CD4-positive, CD25-positive, alpha-beta regulatory T cell (primary cell): ENCODE measurements around the gene SLC9A3. TPM values are rescaled to one million over a fixed set of nuclear protein-coding genes. Genes with fewer than 3 reads are reported as not detected.
"Not testable (repeated sequence)": the region's sequence is repeated elsewhere in the genome, so short reads cannot be mapped to it uniquely, and the experiment has no call there.

ENCODE experiments used
- ATAC-seq, 2 donors: fragments of 150-1000 bp; cut with Tn5 transposase; one replicate each; pipeline ENCODE4 v1.10.0; 2021; ENCODE audit warnings: low read depth in 2 of 2, moderate number of reproducible peaks in 2 of 2, moderate library complexity in 1 of 2
- DNase-seq, 3 donors: peaks; one replicate each; pipeline versions ENCODE4 v3.0.0 to v3.0.0-alpha.2; 2012 to 2022; ENCODE audit warnings: mixed read lengths in 1 of 3
- H3K27ac ChIP-seq: one replicate; pipeline ENCODE4 v1.7.0; 2013; ENCODE audit warnings: mild to moderate bottlenecking, low read length; ENCODE audit not compliant: insufficient read depth, poor library complexity, severe bottlenecking
- H3K27me3 ChIP-seq: one replicate; pipeline ENCODE4 v1.7.0; 2013; ENCODE audit warnings: low read length; ENCODE audit not compliant: control insufficient read depth, insufficient read depth
- H3K36me3 ChIP-seq: one replicate; pipeline ENCODE4 v1.7.0; 2013; ENCODE audit warnings: mild to moderate bottlenecking, low read length, moderate library complexity; ENCODE audit not compliant: control insufficient read depth, insufficient read depth
- H3K4me1 ChIP-seq: 2 replicates; pipeline ENCODE4 v1.7.0; 2013; ENCODE audit warnings: mild to moderate bottlenecking, low read length; ENCODE audit not compliant: insufficient read depth, control insufficient read depth, poor library complexity, severe bottlenecking
- H3K4me3 ChIP-seq: one replicate; pipeline ENCODE4 v1.7.0; 2013; ENCODE audit warnings: low read depth, mild to moderate bottlenecking, low read length, moderate library complexity
- H3K9me3 ChIP-seq, 2 experiments: 1 replicate in 1 of 2; 2 replicates in 1 of 2; pipeline ENCODE4 v1.7.0; 2013; ENCODE audit warnings: low read length in 2 of 2, mild to moderate bottlenecking in 1 of 2, moderate library complexity in 1 of 2; ENCODE audit not compliant: control insufficient read depth in 2 of 2
- H3K27ac Mint-ChIP-seq, 3 donors: one replicate each; pipeline ENCODE4 v1.8.0; 2020 to 2022; ENCODE audit warnings: mild to moderate bottlenecking in 3 of 3, mixed read lengths in 3 of 3, moderate library complexity in 2 of 3
- H3K27me3 Mint-ChIP-seq: one replicate; pipeline ENCODE4 v1.8.0; 2022; ENCODE audit warnings: mild to moderate bottlenecking, mixed read lengths
- H3K36me3 Mint-ChIP-seq: one replicate; pipeline ENCODE4 v1.8.0; 2020; ENCODE audit warnings: mixed read lengths
- H3K4me1 Mint-ChIP-seq, 4 donors: one replicate each; pipeline ENCODE4 v1.8.0; 2020 to 2022; ENCODE audit warnings: mixed read lengths in 4 of 4, mild to moderate bottlenecking in 1 of 4
- H3K4me3 Mint-ChIP-seq, 4 donors: one replicate each; pipeline ENCODE4 v1.8.0; 2020 to 2022; ENCODE audit warnings: mild to moderate bottlenecking in 4 of 4, mixed read lengths in 4 of 4, moderate library complexity in 3 of 4
- H3K9me3 Mint-ChIP-seq, 7 donors: one replicate each; pipeline ENCODE4 v1.8.0; 2020 to 2022; ENCODE audit warnings: mixed read lengths in 7 of 7, mild to moderate bottlenecking in 3 of 7, moderate library complexity in 2 of 7
- polyA plus RNA-seq, 4 donors: library from polyadenylated mRNA; unstranded; fragments of 300-500 nt; fragmentation: Illumina TruSeq; gene quantifications; one replicate each; pipeline ENCODE4 v1.2.3, GENCODE V29; 2021
- total RNA-seq: library from RNA; stranded (reverse); gene quantifications from one replicate; pipeline ENCODE4 v1.2.3, GENCODE V29; 2022

The SLC9A3 gene
- total and polyA plus RNA-seq, 5 donors from 2014 or later, result 2.0 to 3.1 (median 2.8) TPM

DNA sequence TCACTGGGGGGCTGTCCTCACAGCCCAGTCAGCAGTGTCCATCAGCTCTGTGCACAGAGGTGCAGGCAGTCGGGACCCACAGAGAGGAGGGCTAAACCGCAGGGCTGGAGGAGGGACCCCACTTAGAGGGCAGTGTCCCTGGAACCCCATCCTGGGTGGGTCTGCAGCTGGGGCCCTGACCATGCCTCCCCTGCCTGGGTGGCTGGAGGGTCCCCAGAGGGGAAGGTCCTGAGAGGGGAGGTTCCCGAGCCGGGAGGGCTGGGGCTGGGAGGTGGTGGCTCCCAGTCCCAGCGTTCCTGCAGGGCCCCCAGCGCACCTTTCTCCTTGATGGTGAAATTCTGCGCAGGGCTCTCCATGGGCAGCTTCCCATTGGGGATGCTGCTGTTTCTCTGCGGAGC is 48.5 kb downstream of the SLC9A3 start:
- ATAC-seq (no peak), DNase-seq (no peak)
- no peaks in the 10 kb centered on the region for H3K9me3 Mint-ChIP-seq
- H3K4me3 Mint-ChIP-seq, result peak overlapping the region in 2 of 4 donors; percentile 61 to 76
- H3K27ac ChIP-seq, result no peak overlapping the region
- H3K36me3 Mint-ChIP-seq, result no peaks in the 10 kb centered on the region
- no peaks in the 10 kb centered on the region for H3K27me3 ChIP-seq
- peaks cover 35% of the 10 kb centered on the region for H3K4me1 ChIP-seq
- no peaks in the 10 kb centered on the region for H3K9me3 ChIP-seq
- H3K27ac Mint-ChIP-seq, result no peak overlapping the region
- peaks cover 6% of the 10 kb centered on the region for H3K36me3 ChIP-seq
- peaks cover 0 to 20% (median 7%) of the 10 kb centered on the region in 4 donors for H3K4me1 Mint-ChIP-seq
- H3K27me3 Mint-ChIP-seq, result peaks cover 16% of the 10 kb centered on the region
- H3K4me3 ChIP-seq, result no peak overlapping the region

DNA sequence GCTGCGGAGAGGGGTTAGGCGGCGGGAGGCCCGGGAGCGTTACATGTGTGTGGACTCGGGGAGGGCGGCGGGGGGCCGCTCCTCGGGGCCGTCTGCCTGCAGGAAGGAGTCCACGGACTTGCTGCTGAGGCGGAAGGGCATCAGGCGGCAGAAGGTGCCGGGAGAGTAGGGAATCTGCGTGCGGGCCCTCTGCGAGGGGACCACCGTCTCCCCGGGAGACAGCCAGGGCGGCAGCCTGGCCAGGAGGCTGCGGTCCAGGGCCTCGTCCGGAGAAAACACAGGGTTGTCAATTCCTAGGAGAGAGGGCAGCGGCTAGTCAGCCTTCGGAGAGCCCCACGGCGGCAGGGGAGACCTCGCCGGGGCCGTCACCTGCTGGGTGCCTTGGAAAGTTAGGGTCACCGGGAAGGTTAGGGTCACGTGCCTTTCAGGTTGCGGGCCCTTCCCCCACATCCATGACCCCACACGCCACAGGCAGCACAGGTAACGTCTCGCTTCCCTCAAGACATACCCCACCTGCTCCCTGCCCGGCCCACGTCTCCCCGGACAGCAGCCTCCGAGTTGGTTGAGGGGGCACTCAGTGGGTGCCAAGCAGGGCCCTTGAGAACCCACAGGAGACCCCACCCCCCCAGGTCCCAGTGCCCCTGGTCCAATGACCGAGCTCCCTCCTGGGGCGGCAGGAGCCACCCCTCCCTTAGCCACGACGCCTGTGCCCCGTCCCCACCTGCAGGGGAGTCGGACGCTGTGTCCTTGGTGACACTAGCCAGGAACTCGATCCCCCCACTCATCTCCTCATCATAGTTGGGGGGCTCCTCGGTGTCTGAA is 49.2 kb downstream of the SLC9A3 start:
- Mint-ChIP-seq H3K9me3 (no peaks in the 10 kb centered on the region), H3K27me3 (peaks cover 16% of the 10 kb centered on the region), H3K4me1 (peaks cover 0 to 24% (median 10%) of the 10 kb centered on the region in 4 donors), H3K27ac (no peak overlapping the region), H3K36me3 (no peaks in the 10 kb centered on the region), H3K4me3 (peak overlapping the region; percentile 70 to 89 (median 77))
- Histone ChIP-seq H3K4me3 (no peak overlapping the region), H3K9me3 (no peaks in the 10 kb centered on the region), H3K4me1 (peaks cover 35% of the 10 kb centered on the region), H3K27me3 (no peaks in the 10 kb centered on the region), H3K27ac (no peak overlapping the region), H3K36me3 (peaks cover 7% of the 10 kb centered on the region)
- ATAC-seq, result no peak
- DNase-seq, result peak in 1 of 3 donors; percentile 37

- not testable (repeated sequence) for H3K9me3 ChIP-seq, H3K27ac ChIP-seq, H3K27me3 ChIP-seq, DNase-seq, H3K36me3 Mint-ChIP-seq, ATAC-seq, H3K9me3 Mint-ChIP-seq
- Mint-ChIP-seq H3K4me1 (peaks cover 0 to 29% (median 12%) of the 10 kb centered on the region in 4 donors), H3K27me3 (peaks cover 16% of the 10 kb centered on the region), H3K27ac (peak overlapping the region in 1 of 3 donors; percentile 71), H3K4me3 (peak overlapping the region; percentile 79 to 89 (median 86))
- H3K4me1 ChIP-seq, result peaks cover 35% of the 10 kb centered on the region
- peaks cover 12% of the 10 kb centered on the region for H3K36me3 ChIP-seq
- peak overlapping the region; percentile 26 for H3K4me3 ChIP-seq
Measured at GRCh38 chr5:474232-474839, 49.9 kb downstream of the SLC9A3 start.

DNA sequence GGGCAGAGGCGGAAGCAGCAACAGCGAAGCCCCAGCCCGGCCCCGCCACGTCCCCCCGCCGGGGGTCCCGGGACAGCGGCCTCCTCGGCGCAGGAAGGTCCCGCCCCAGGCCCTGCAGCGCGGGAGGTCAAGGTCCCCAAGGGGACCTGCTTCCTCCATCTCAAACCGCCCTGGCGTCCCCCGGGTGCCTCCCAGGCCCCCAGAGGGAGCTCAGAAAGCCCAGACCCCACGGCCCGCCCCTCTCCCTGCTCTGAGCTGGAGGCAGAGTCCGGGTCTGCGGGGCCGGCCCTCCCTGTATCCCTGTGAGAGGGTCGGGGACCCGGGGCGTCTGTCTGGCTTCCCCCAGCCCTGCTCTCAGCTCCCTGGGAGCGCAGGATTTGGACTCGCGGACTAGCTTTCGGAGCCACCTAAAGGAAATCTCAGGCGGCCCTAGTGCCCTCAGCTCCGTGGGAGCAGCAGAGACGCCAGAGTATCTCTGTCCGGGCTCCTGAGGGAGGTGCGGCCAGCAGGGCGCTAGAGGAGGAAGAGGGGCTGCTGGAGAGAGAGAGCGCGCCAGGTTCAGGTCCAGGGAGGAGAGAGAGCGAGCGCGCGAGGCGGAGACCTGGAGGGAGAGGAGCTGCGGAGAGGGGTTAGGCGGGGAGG is 50.6 kb downstream of the SLC9A3 start:
- ATAC-seq, result no peak
- H3K27me3 ChIP-seq, result no peaks in the 10 kb centered on the region

DNA sequence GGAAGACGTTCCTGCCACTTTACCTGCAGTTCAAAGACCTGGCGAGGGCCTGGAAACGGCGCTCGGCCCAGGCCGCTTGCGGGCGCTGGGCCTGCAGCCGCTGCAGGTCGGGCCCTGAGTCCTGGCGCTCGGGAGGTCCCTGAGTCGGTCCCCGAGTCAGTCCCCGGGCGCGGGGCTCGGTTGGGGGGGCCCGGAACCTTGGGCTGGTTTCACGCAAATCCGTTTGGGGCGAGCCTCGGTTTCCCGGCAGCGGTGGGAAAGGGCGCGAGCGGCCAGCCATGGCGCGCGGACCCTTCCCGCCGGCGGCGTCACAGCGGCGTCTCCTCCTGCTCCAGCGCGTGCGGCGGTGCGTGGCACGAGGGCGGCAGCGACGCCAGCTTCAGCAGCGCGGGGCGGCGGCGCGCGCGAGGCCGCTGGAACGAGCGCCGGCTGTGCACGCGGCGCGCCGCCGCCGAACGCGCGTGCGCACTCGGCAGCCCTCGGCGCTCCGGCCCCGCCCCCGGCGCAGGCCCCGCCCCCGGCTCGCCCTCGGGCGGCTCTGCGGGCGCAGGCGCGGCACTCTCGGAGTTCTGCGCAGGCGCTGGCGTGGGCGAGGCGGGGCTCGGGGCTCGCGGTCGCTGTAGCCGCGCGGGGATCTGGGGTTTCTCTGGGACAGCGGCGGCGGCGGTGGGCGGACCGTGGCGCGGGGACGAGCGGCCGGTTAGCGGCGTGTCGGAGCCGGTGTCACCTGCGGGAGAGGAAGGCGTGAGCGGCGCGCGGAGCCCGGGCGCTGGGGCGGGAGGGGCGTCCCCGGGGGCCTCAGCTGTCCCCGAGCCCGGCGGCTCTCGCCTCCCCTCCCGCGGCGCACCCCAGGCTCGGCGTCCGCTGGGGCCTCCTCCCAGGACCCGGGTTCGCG is 51.3 kb downstream of the SLC9A3 start:
- peak overlapping the region in 1 of 3 donors; percentile 32 for H3K27ac Mint-ChIP-seq
- H3K36me3 Mint-ChIP-seq, result no peaks in the 10 kb centered on the region
- peaks cover 35% of the 10 kb centered on the region for H3K4me1 ChIP-seq
- H3K4me1 Mint-ChIP-seq, result peaks cover 0 to 31% (median 12%) of the 10 kb centered on the region in 4 donors
- H3K4me3 ChIP-seq, result peak overlapping the region; percentile 58
- peak; percentile 83 to 85 for ATAC-seq
- H3K9me3 Mint-ChIP-seq, result no peaks in the 10 kb centered on the region
- H3K9me3 ChIP-seq, result no peaks in the 10 kb centered on the region
- peak overlapping the region; percentile 78 for H3K27ac ChIP-seq
- peaks cover 12% of the 10 kb centered on the region for H3K36me3 ChIP-seq
- H3K4me3 Mint-ChIP-seq, result peak overlapping the region; percentile 54 to 88 (median 86)
- peak; percentile 88 to 90 (median 88) for DNase-seq
- H3K27me3 ChIP-seq, result no peaks in the 10 kb centered on the region
- H3K27me3 Mint-ChIP-seq, result peaks cover 16% of the 10 kb centered on the region

More for the DNA sequence above, 50.6 kb downstream of the SLC9A3 start:
- peak in 2 of 3 donors; percentile 36 to 47 for DNase-seq
- H3K4me1 Mint-ChIP-seq, result peaks cover 0 to 31% (median 12%) of the 10 kb centered on the region in 4 donors
- peak overlapping the region in 2 of 3 donors; percentile 51 to 71 for H3K27ac Mint-ChIP-seq
- H3K36me3 Mint-ChIP-seq, result no peaks in the 10 kb centered on the region
- H3K4me3 Mint-ChIP-seq, result peak overlapping the region; percentile 79 to 96 (median 90)
- H3K4me3 ChIP-seq, result peak overlapping the region; percentile 26
- no peaks in the 10 kb centered on the region for H3K9me3 Mint-ChIP-seq
- peaks cover 12% of the 10 kb centered on the region for H3K36me3 ChIP-seq
- H3K27ac ChIP-seq, result peak overlapping the region; percentile 47
- H3K4me1 ChIP-seq, result peaks cover 35% of the 10 kb centered on the region
- no peaks in the 10 kb centered on the region for H3K9me3 ChIP-seq
- H3K27me3 Mint-ChIP-seq, result peaks cover 16% of the 10 kb centered on the region

DNA sequence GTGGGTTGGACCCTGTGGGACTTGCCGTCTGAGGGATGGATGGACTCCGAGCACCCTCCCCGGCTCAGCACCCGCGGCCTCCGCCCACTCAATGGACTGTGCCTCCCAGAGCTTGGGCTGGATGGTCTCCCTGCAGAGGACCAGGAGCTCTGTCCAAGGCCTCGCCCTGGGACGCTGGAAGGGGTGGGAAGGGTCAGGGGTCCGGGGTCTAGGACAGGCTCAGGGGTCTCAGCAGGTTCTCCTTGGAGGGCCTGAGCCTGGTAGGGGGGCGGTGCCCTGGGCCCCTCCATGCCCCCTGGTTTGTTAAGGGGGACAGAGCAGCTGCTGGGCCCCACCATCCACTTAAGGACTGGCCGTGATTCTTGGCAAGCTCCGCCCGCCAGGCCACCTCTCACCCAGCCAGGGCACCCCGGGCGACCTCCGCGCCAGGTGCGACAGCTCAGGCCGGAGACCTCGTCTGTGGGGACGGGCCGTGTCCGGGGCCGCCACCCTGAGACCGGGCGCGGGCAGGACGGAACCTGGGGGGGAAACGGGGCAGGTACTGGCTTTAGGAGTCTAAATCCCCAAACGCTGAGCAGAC is 52.1 kb downstream of the SLC9A3 start:
- Histone ChIP-seq H3K36me3 (peaks cover 12% of the 10 kb centered on the region), H3K27ac (peak overlapping the region; percentile 78), H3K27me3 (no peaks in the 10 kb centered on the region), H3K9me3 (no peaks in the 10 kb centered on the region), H3K4me3 (peak overlapping the region; percentile 58), H3K4me1 (peaks cover 35% of the 10 kb centered on the region)
- DNase-seq, result no peak
- peak overlapping the region; percentile 71 to 88 (median 82) for H3K27ac Mint-ChIP-seq
- H3K4me3 Mint-ChIP-seq, result peak overlapping the region; percentile 86 to 94 (median 87)
- no peaks in the 10 kb centered on the region for H3K36me3 Mint-ChIP-seq
- ATAC-seq, result peak in 1 of 2 donors; percentile 2
- H3K9me3 Mint-ChIP-seq, result no peaks in the 10 kb centered on the region
- H3K4me1 Mint-ChIP-seq, result peaks cover 0 to 31% (median 12%) of the 10 kb centered on the region in 4 donors
- peaks cover 9% of the 10 kb centered on the region for H3K27me3 Mint-ChIP-seq

- H3K27me3 Mint-ChIP-seq, result peaks cover 9% of the 10 kb centered on the region
- Histone ChIP-seq H3K9me3 (no peaks in the 10 kb centered on the region), H3K4me1 (peaks cover 35% of the 10 kb centered on the region), H3K27ac (peak overlapping the region; percentile 78), H3K36me3 (peaks cover 12% of the 10 kb centered on the region), H3K4me3 (peak overlapping the region; percentile 58), H3K27me3 (no peaks in the 10 kb centered on the region)
- no peaks in the 10 kb centered on the region for H3K36me3 Mint-ChIP-seq
- ATAC-seq (no peak), DNase-seq (no peak)
- peak overlapping the region; percentile 71 to 88 (median 82) for H3K27ac Mint-ChIP-seq
- H3K9me3 Mint-ChIP-seq, result no peaks in the 10 kb centered on the region
- H3K4me1 Mint-ChIP-seq, result peaks cover 0 to 33% (median 12%) of the 10 kb centered on the region in 4 donors
- H3K4me3 Mint-ChIP-seq, result peak overlapping the region; percentile 86 to 94 (median 87)
Measured at GRCh38 chr5:471750-472058, 52.5 kb downstream of the SLC9A3 start.
